Activated CD8-positive, alpha-beta T cell treated with anti-CD3 and anti-CD28 coated beads for 36 hours (primary cell): ENCODE data around the gene OLFM1. TPM values are rescaled to one million over a fixed set of nuclear protein-coding genes. Genes with fewer than 3 reads are reported as not detected.

Experiments used
- ATAC-seq: fragments of 200-7000 bp; cut with Tn5 transposase; one replicate; pipeline ENCODE4 v1.10.0; 2021; ENCODE audit warnings: mild to moderate bottlenecking, moderate library complexity
- CTCF ChIA-PET: fragments of 350-600 bp; sonication (Branson Sonifier 250); formaldehyde crosslinking; loops from one replicate; lab custom pipeline; 2021; ENCODE audit warnings: antibody characterized with exemption; lab: Charles Lee
- POLR2A ChIA-PET: fragments of 350-600 bp; sonication (Branson Sonifier 250); formaldehyde crosslinking; loops from one replicate; lab custom pipeline; 2021; ENCODE audit warnings: antibody characterized with exemption; lab: Charles Lee
- DNase-seq: peaks from one replicate; pipeline ENCODE4 v3.0.0-alpha.2; 2020
- H3K27ac Mint-ChIP-seq: one replicate; pipeline ENCODE4 v1.8.0; 2021; ENCODE audit warnings: mild to moderate bottlenecking, mixed read lengths
- H3K27me3 Mint-ChIP-seq: one replicate; pipeline ENCODE4 v1.8.0; 2021; ENCODE audit warnings: mixed read lengths
- H3K36me3 Mint-ChIP-seq: one replicate; pipeline ENCODE4 v1.8.0; 2021; ENCODE audit warnings: low read depth, mixed read lengths
- H3K4me1 Mint-ChIP-seq: one replicate; pipeline ENCODE4 v1.8.0; 2021; ENCODE audit warnings: low read depth, mixed read lengths
- H3K4me3 Mint-ChIP-seq: one replicate; pipeline ENCODE4 v1.8.0; 2021; ENCODE audit warnings: mild to moderate bottlenecking, moderate library complexity, mixed read lengths
- H3K9me3 Mint-ChIP-seq: one replicate; pipeline ENCODE4 v1.8.0; 2021; ENCODE audit warnings: mixed read lengths
- intact Hi-C: fragments of 100-400 bp; cut with micrococcal nuclease; formaldehyde crosslinking; loops from one replicate; pipeline ENCODE4 v1.10.0; 2022
- total RNA-seq, 2 experiments: library from RNA; stranded (reverse); gene quantifications; one replicate each; pipeline ENCODE4 v1.2.3, GENCODE V29; 2021
- TF ChIP-seq, protein P1 (sequence below): fragments of 200-600 bp; IDR thresholded peaks from one replicate; pipeline ENCODE4 v1.8.0; 2022; ENCODE audit warnings: antibody characterized with exemption, mild to moderate bottlenecking

Gene OLFM1
- total RNA-seq, 2 experiments from 2014 or later, result not detected

DNA sequence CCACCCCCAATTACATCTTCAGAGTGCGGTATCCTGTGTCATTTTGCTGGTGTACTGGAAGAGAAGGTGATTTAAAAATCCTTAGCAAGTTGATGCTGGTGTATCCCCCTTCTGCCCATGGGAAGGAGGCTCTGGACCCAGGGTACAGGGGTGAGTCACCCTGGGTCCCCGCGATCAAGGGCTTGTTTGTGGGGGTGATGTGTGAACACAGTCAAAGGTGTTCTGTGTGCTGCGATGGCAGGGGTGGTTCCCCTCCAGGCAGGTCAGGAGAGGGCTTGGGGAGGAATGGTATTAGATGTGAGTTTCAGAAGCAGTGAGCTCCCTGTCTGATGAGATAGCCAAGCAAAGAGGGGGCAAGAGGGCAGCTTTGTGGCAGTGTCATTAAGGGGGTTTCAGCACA, 28.9 kb downstream of the OLFM1 start:
- ChIA-PET CTCF (no interaction called here), POLR2A (no interaction called here)
- H3K36me3 Mint-ChIP-seq, result no peaks in the 10 kb centered on the region
- no peaks in the 10 kb centered on the region for H3K9me3 Mint-ChIP-seq
- H3K4me1 Mint-ChIP-seq, result no peaks in the 10 kb centered on the region
- intact Hi-C loops, result no loop called here
- TF ChIP-seq, protein P1, sequence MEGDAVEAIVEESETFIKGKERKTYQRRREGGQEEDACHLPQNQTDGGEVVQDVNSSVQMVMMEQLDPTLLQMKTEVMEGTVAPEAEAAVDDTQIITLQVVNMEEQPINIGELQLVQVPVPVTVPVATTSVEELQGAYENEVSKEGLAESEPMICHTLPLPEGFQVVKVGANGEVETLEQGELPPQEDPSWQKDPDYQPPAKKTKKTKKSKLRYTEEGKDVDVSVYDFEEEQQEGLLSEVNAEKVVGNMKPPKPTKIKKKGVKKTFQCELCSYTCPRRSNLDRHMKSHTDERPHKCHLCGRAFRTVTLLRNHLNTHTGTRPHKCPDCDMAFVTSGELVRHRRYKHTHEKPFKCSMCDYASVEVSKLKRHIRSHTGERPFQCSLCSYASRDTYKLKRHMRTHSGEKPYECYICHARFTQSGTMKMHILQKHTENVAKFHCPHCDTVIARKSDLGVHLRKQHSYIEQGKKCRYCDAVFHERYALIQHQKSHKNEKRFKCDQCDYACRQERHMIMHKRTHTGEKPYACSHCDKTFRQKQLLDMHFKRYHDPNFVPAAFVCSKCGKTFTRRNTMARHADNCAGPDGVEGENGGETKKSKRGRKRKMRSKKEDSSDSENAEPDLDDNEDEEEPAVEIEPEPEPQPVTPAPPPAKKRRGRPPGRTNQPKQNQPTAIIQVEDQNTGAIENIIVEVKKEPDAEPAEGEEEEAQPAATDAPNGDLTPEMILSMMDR, result no peak
- ATAC-seq (no peak), DNase-seq (no peak)
- H3K27me3 Mint-ChIP-seq, result peaks cover 1% of the 10 kb centered on the region
- no peak overlapping the region for H3K4me3 Mint-ChIP-seq
- no peak overlapping the region for H3K27ac Mint-ChIP-seq

DNA sequence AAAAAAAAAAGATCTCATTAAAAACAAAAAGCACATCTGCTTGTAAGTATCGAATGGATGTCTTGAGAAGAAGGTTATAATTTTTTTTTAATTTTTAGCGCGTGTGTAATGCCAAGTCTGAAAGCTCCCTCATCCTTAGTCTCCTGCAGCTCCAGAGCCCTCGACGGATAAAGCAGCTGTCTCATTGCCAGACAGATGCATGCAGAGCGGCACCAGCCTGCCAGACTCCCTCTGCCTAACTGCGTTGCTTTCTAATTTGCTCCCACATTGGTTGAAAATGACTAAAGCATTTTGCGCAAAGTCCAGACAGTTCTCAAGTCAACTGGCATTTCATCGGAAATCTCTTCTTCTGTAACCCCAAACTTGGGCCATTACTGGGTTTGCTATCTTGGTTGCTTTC, 29.4 kb downstream of the OLFM1 start:
- ChIA-PET CTCF (no interaction called here), POLR2A (no interaction called here)
- Mint-ChIP-seq H3K36me3 (no peaks in the 10 kb centered on the region), H3K4me1 (no peaks in the 10 kb centered on the region), H3K4me3 (no peak overlapping the region), H3K27ac (no peak overlapping the region), H3K27me3 (peaks cover 1% of the 10 kb centered on the region), H3K9me3 (no peaks in the 10 kb centered on the region)
- DNase-seq (no peak), ATAC-seq (no peak)
- intact Hi-C loops, result no loop called here
- TF ChIP-seq, protein P1, result no peak

DNA sequence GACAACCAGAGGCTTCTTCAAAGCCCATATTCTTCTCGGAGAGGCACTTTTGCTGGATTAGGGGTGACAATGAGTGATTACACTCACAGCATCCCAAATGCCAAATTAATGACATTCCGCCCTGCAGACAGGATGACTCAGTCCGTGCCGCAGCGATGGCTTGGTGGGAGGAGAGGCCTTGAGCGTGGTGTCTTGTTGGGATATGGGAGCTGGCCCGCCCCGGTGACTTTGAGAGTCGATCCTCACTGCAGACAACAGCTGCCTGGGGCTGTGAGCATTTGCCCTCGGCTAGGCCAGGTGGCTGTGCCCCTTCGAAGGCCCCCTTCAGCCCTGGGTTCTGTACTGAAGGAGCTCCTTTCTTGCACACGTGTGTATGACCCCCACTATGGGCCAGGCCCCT, 29.8 kb downstream of the OLFM1 start:
- TF ChIP-seq, protein P1, result no peak
- H3K27me3 Mint-ChIP-seq, result peaks cover 1% of the 10 kb centered on the region
- H3K36me3 Mint-ChIP-seq, result no peaks in the 10 kb centered on the region
- ChIA-PET POLR2A (no interaction called here), CTCF (no interaction called here)
- no peak for ATAC-seq
- no peak overlapping the region for H3K4me3 Mint-ChIP-seq
- no peaks in the 10 kb centered on the region for H3K9me3 Mint-ChIP-seq
- no peaks in the 10 kb centered on the region for H3K4me1 Mint-ChIP-seq
- H3K27ac Mint-ChIP-seq, result no peak overlapping the region
- intact Hi-C loops, result no loop called here
- no peak for DNase-seq

DNA sequence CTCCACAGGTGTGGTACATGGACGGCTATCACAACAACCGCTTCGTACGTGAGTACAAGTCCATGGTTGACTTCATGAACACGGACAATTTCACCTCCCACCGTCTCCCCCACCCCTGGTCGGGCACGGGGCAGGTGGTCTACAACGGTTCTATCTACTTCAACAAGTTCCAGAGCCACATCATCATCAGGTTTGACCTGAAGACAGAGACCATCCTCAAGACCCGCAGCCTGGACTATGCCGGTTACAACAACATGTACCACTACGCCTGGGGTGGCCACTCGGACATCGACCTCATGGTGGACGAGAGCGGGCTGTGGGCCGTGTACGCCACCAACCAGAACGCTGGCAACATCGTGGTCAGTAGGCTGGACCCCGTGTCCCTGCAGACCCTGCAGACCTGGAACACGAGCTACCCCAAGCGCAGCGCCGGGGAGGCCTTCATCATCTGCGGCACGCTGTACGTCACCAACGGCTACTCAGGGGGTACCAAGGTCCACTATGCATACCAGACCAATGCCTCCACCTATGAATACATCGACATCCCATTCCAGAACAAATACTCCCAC, 32.1 kb downstream of the OLFM1 start:
- no peaks in the 10 kb centered on the region for H3K9me3 Mint-ChIP-seq
- intact Hi-C loops, result no loop called here
- no peaks in the 10 kb centered on the region for H3K4me1 Mint-ChIP-seq
- H3K27me3 Mint-ChIP-seq, result no peaks in the 10 kb centered on the region
- ChIA-PET POLR2A (no interaction called here), CTCF (no interaction called here)
- no peak overlapping the region for H3K4me3 Mint-ChIP-seq
- H3K27ac Mint-ChIP-seq, result no peak overlapping the region
- no peak for ATAC-seq
- DNase-seq, result no peak
- no peaks in the 10 kb centered on the region for H3K36me3 Mint-ChIP-seq
- TF ChIP-seq, protein P1, result no peak

DNA sequence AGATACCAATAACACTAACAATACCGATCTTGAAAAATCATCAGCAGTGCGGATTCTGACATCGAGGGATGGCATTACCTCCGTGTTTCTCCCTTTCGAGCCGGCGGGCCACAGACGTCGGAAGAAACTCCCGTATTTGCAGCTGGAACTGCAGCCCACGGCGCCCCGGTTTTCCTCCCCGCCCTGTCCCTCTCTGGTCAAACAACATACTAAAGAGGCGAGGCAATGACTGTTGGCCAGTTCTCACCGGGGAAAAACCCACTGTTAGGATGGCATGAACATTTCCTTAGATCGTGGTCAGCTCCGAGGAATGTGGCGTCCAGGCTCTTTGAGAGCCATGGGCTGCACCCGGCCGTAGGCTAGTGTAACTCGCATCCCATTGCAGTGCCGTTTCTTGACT, 32.8 kb downstream of the OLFM1 start:
- no peaks in the 10 kb centered on the region for H3K27me3 Mint-ChIP-seq
- no peak for ATAC-seq
- H3K27ac Mint-ChIP-seq, result no peak overlapping the region
- H3K4me3 Mint-ChIP-seq, result no peak overlapping the region
- H3K9me3 Mint-ChIP-seq, result no peaks in the 10 kb centered on the region
- H3K4me1 Mint-ChIP-seq, result no peaks in the 10 kb centered on the region
- DNase-seq, result no peak
- TF ChIP-seq, protein P1, result no peak
- no peaks in the 10 kb centered on the region for H3K36me3 Mint-ChIP-seq
- ChIA-PET POLR2A (no interaction called here), CTCF (no interaction called here)
- intact Hi-C loops, result no loop called here
